ENCODE results near the gene SLITRK3. TPM values are rescaled to one million over a fixed set of nuclear protein-coding genes. Genes with fewer than 3 reads are reported as not detected.

Gene SLITRK3
- total RNA-seq, 1 donor from 2014 or later, result 0.87 TPM

GRCh38 chr3:165196577-165197480 lies 645 bp upstream of the SLITRK3 start:
- Mint-ChIP-seq H3K27me3 (ENCODE audit: low read depth) (peaks cover 83% of the 10 kb centered on the region), H3K4me1 (peaks cover 44% of the 10 kb centered on the region), H3K27ac (no peak overlapping the region)

GRCh38 chr3:165195241-165195639 lies 944 bp downstream of the SLITRK3 start:
- H3K27ac Mint-ChIP-seq, result no peak overlapping the region
- no peak for DNase-seq (ENCODE audit: low spot score in 2 of 2, unreplicated experiment in 2 of 2)
- H3K4me1 Mint-ChIP-seq, result peaks cover 44% of the 10 kb centered on the region
- TF ChIP-seq, protein P1, sequence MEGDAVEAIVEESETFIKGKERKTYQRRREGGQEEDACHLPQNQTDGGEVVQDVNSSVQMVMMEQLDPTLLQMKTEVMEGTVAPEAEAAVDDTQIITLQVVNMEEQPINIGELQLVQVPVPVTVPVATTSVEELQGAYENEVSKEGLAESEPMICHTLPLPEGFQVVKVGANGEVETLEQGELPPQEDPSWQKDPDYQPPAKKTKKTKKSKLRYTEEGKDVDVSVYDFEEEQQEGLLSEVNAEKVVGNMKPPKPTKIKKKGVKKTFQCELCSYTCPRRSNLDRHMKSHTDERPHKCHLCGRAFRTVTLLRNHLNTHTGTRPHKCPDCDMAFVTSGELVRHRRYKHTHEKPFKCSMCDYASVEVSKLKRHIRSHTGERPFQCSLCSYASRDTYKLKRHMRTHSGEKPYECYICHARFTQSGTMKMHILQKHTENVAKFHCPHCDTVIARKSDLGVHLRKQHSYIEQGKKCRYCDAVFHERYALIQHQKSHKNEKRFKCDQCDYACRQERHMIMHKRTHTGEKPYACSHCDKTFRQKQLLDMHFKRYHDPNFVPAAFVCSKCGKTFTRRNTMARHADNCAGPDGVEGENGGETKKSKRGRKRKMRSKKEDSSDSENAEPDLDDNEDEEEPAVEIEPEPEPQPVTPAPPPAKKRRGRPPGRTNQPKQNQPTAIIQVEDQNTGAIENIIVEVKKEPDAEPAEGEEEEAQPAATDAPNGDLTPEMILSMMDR (IDR thresholded peaks at IDR 0.05; ENCODE audit: unreplicated experiment), result no peak
- H3K36me3 Mint-ChIP-seq, result no peaks in the 10 kb centered on the region
- H3K27me3 Mint-ChIP-seq (ENCODE audit: low read depth), result peaks cover 84% of the 10 kb centered on the region
- H3K4me3 Mint-ChIP-seq, result peak overlapping the region; percentile 73
- no peaks in the 10 kb centered on the region for H3K9me3 Mint-ChIP-seq

More at GRCh38 chr3:165196577-165197480, 645 bp upstream of the SLITRK3 start:
- Mint-ChIP-seq H3K9me3 (no peaks in the 10 kb centered on the region), H3K4me3 (peak overlapping the region; percentile 73), H3K36me3 (no peaks in the 10 kb centered on the region)
- TF ChIP-seq, protein P1 (IDR thresholded peaks at IDR 0.05; ENCODE audit: unreplicated experiment), result no peak
- peak in 1 of 2 experiments; percentile 26 for DNase-seq (ENCODE audit: low spot score in 2 of 2, unreplicated experiment in 2 of 2)

DNA sequence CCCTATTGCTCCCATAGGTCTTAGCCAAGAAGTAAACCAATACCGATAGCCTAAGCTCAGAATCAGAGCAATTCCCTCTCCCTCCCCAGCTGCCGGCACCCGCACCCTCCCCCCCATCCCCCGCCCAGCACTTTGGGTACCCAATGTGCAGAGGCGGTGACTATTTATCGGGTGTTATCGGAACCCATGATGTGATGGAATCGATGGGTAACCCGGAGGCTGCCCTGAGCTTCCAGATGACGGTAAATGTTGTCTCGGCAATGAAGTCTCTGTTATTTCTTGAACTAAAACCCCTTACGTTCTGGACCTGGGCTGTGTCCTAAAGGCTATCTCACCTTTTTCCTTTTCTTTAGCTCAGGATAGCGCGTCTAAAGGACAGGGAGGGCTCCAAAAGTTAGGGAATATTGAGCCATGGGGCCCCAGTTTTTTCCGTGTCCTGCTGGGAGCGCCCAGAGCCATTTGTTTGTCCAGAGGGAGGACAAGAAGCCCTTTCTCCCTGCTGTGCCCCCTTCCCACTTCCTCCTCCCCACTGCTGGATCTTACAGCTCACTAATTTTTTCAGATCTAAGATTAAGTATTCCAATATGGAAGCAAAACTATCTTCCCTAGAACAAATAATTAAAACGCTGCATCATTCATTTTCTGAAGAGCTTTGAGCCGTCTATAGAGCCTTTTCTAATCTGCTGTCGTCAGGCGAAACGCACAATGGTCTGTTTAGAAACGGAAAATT lies 1.5 kb downstream of the SLITRK3 start:
- no peak for DNase-seq (ENCODE audit: low spot score in 2 of 2, unreplicated experiment in 2 of 2)
- peak overlapping the region; percentile 73 for H3K4me3 Mint-ChIP-seq
- H3K4me1 Mint-ChIP-seq, result peaks cover 44% of the 10 kb centered on the region
- H3K27me3 Mint-ChIP-seq (ENCODE audit: low read depth), result peaks cover 88% of the 10 kb centered on the region
- no peaks in the 10 kb centered on the region for H3K9me3 Mint-ChIP-seq
- H3K27ac Mint-ChIP-seq, result no peak overlapping the region
- H3K36me3 Mint-ChIP-seq, result no peaks in the 10 kb centered on the region
- TF ChIP-seq, protein P1 (IDR thresholded peaks at IDR 0.05; ENCODE audit: unreplicated experiment), result no peak

GRCh38 chr3:165193366-165194254 lies 2.6 kb downstream of the SLITRK3 start:
- Mint-ChIP-seq H3K4me1 (peaks cover 44% of the 10 kb centered on the region), H3K4me3 (peak overlapping the region; percentile 71), H3K27ac (no peak overlapping the region), H3K9me3 (no peaks in the 10 kb centered on the region), H3K27me3 (ENCODE audit: low read depth) (peaks cover 94% of the 10 kb centered on the region), H3K36me3 (no peaks in the 10 kb centered on the region)
- no peak for DNase-seq (ENCODE audit: low spot score in 2 of 2, unreplicated experiment in 2 of 2)
- TF ChIP-seq, protein P1 (IDR thresholded peaks at IDR 0.05; ENCODE audit: unreplicated experiment), result no peak

- no peak for DNase-seq (ENCODE audit: low spot score in 2 of 2, unreplicated experiment in 2 of 2)
- H3K27ac Mint-ChIP-seq, result no peak overlapping the region
- peaks cover 44% of the 10 kb centered on the region for H3K4me1 Mint-ChIP-seq
- peak overlapping the region; percentile 71 for H3K4me3 Mint-ChIP-seq
- H3K27me3 Mint-ChIP-seq (ENCODE audit: low read depth), result peaks cover 94% of the 10 kb centered on the region
- no peaks in the 10 kb centered on the region for H3K9me3 Mint-ChIP-seq
- TF ChIP-seq, protein P1 (IDR thresholded peaks at IDR 0.05; ENCODE audit: unreplicated experiment), result no peak
- no peaks in the 10 kb centered on the region for H3K36me3 Mint-ChIP-seq
Measured at GRCh38 chr3:165192610-165193192, 3.5 kb downstream of the SLITRK3 start.
